Glutamatergic neuron (in vitro differentiated cells): ENCODE data around the gene BET1. TPM values are rescaled to one million over a fixed set of nuclear protein-coding genes. Genes with fewer than 3 reads are reported as not detected.

Experiments
- DNase-seq: peaks from one replicate; pipeline ENCODE4 v3.0.0; 2022
- H3K27ac Mint-ChIP-seq: one replicate; pipeline ENCODE4 v1.8.0; 2020; ENCODE audit warnings: mild to moderate bottlenecking, mixed read lengths, inconsistent platforms; ENCODE audit not compliant: unreplicated experiment
- H3K27me3 Mint-ChIP-seq: one replicate; pipeline ENCODE4 v1.8.0; 2020; ENCODE audit warnings: mild to moderate bottlenecking, moderate library complexity, mixed read lengths, inconsistent platforms; ENCODE audit not compliant: unreplicated experiment
- H3K36me3 Mint-ChIP-seq: one replicate; pipeline ENCODE4 v1.8.0; 2020; ENCODE audit warnings: mild to moderate bottlenecking, mixed read lengths, inconsistent platforms; ENCODE audit not compliant: unreplicated experiment
- H3K4me1 Mint-ChIP-seq: one replicate; pipeline ENCODE4 v1.8.0; 2020; ENCODE audit warnings: mild to moderate bottlenecking, low read depth, mixed read lengths, inconsistent platforms; ENCODE audit not compliant: unreplicated experiment
- H3K4me3 Mint-ChIP-seq: one replicate; pipeline ENCODE4 v1.8.0; 2020; ENCODE audit warnings: mild to moderate bottlenecking, mixed read lengths, inconsistent platforms; ENCODE audit not compliant: unreplicated experiment
- H3K9me3 Mint-ChIP-seq: one replicate; pipeline ENCODE4 v1.8.0; 2020; ENCODE audit warnings: mild to moderate bottlenecking, moderate library complexity, mixed read lengths, inconsistent platforms; ENCODE audit not compliant: unreplicated experiment
- CTCF ChIP-seq: fragments of 200-600 bp; sonication (generic); IDR thresholded peaks from one replicate; pipeline ENCODE4 v1.5.0; 2021; ENCODE audit not compliant: partially characterized antibody, unreplicated experiment
- total RNA-seq: library from RNA; stranded (reverse); fragmentation: NEBNext Ultra II Directional; extraction: Animal tissue kit (Norgen Biotek cat#: 25700); gene quantifications from one replicate; pipeline ENCODE4 v1.2.1, GENCODE V29; 2021; ENCODE audit not compliant: unreplicated experiment

Gene BET1
- total RNA-seq, 1 donor from 2014 or later, result 14.5 TPM

GRCh38 chr7:94005753-94006152 lies 1.6 kb upstream of the BET1 start:
- Mint-ChIP-seq H3K9me3 (no peaks in the 10 kb centered on the region), H3K36me3 (no peaks in the 10 kb centered on the region)

GRCh38 chr7:94003446-94004023 lies 620 bp downstream of the BET1 start:
- Mint-ChIP-seq H3K4me1 (peaks cover 7% of the 10 kb centered on the region), H3K9me3 (no peaks in the 10 kb centered on the region), H3K36me3 (no peaks in the 10 kb centered on the region), H3K27ac (peak overlapping the region; percentile 94), H3K27me3 (peaks cover 3% of the 10 kb centered on the region), H3K4me3 (peak overlapping the region; percentile 99)
- no peak for TF ChIP-seq CTCF
- no peak for DNase-seq

More at GRCh38 chr7:94005753-94006152, 1.6 kb upstream of the BET1 start:
- peaks cover 7% of the 10 kb centered on the region for H3K4me1 Mint-ChIP-seq
- no peak for TF ChIP-seq CTCF
- no peak for DNase-seq
- no peak overlapping the region for H3K27ac Mint-ChIP-seq
- no peak overlapping the region for H3K4me3 Mint-ChIP-seq
- H3K27me3 Mint-ChIP-seq, result peaks cover 3% of the 10 kb centered on the region

DNA sequence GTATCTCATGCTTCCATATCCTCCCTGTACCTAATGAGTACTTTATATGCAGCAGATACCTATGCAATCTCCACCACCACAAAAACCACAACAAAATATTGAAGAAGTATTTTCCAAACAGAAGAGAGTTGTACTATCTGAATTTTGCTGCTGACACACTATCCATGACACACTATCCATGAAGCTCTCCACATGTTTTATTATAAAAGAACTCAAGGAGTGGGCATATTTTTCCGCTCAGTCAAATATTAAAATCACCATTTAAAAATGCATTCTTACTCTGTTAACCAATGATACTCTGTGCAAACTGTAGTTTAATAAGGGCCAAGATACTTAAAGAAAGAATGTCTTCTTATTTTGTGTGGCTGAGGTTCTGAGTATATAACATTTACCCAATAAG lies 2.8 kb downstream of the BET1 start:
- Mint-ChIP-seq H3K27ac (no peak overlapping the region), H3K4me1 (peaks cover 7% of the 10 kb centered on the region), H3K27me3 (peaks cover 3% of the 10 kb centered on the region), H3K36me3 (no peaks in the 10 kb centered on the region), H3K9me3 (no peaks in the 10 kb centered on the region), H3K4me3 (no peak overlapping the region)
- no peak for DNase-seq
- no peak for TF ChIP-seq CTCF

DNA sequence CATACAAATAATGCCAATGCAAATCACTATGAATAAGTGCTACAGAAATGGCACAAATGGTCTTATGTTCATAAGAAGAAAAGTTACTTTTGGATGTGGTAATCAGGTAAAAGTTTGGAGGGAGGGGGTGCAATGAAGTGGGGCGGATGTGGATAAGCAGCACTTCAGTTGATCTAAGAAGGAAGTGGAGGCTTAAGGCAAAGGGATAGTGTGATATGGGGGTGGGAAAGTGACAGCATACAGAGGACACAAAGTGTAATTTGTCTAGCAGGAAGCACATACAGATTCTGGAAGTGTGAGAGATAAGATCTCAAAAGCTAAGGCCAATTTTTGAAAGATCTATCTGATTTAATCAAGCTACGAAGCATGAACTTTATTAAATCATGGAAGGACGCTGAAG lies 6.3 kb downstream of the BET1 start:
- Mint-ChIP-seq H3K9me3 (no peaks in the 10 kb centered on the region), H3K4me3 (no peak overlapping the region), H3K36me3 (no peaks in the 10 kb centered on the region), H3K27ac (no peak overlapping the region), H3K27me3 (no peaks in the 10 kb centered on the region), H3K4me1 (peaks cover 3% of the 10 kb centered on the region)
- no peak for DNase-seq
- no peak for TF ChIP-seq CTCF

- no peak overlapping the region for H3K4me3 Mint-ChIP-seq
- no peaks in the 10 kb centered on the region for H3K27me3 Mint-ChIP-seq
- no peak overlapping the region for H3K27ac Mint-ChIP-seq
- no peak for TF ChIP-seq CTCF
- DNase-seq, result no peak
- no peaks in the 10 kb centered on the region for H3K36me3 Mint-ChIP-seq
- no peaks in the 10 kb centered on the region for H3K4me1 Mint-ChIP-seq
- peaks cover 2% of the 10 kb centered on the region for H3K9me3 Mint-ChIP-seq
These were observed 11.6 kb downstream of the BET1 start for GRCh38 chr7:93992421-93993110.
